Skin epidermis (tissue), 12 donors: ENCODE measurements around the gene HSP90AA1.
"Not testable (repeated sequence)": the region's sequence is repeated elsewhere in the genome, so short reads cannot be mapped to it uniquely, and the experiment has no call there.

ENCODE experiments used
- H3K27ac ChIP-seq, 21 experiments: fragments of 200-600 bp; sonication (generic) in 11 of 21; one replicate each; pipeline ENCODE4 v1.5.0; 2020; ENCODE audit warnings: mild to moderate bottlenecking in 3 of 21, inconsistent platforms in 2 of 21, moderate library complexity in 2 of 21
- H3K4me3 ChIP-seq, 7 experiments: fragments of 200-600 bp; sonication (generic) in 2 of 7; one replicate each; pipeline ENCODE4 v1.5.0; 2020; ENCODE audit warnings: inconsistent platforms in 2 of 7, mild to moderate bottlenecking in 2 of 7, moderate library complexity in 1 of 7

Gene HSP90AA1

GRCh38 chr14:102078361-102078791 lies 8.5 kb downstream of the HSP90AA1 start:
- not testable (repeated sequence) for H3K4me3 ChIP-seq, H3K27ac ChIP-seq

DNA sequence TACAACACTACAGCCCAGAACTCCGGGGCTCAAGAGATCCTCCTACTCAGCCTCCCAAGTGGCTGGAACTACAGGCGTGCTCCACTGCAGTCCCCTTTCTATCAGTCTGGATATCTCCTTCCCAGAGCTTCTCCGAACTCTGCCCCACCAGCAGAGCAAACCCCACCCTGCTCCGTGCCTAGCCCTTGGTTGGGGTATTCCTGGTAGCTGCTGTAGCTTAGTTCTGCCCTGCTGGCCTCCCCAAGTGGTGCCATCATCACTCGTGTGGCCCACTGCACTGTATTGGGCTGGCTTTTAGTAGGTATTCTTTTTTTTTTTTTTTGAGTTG lies 9.5 kb downstream of the HSP90AA1 start:
- no peak overlapping the region for H3K4me3 ChIP-seq
- H3K27ac ChIP-seq, result peak overlapping the region in 1 of 21 experiments; percentile 26

DNA sequence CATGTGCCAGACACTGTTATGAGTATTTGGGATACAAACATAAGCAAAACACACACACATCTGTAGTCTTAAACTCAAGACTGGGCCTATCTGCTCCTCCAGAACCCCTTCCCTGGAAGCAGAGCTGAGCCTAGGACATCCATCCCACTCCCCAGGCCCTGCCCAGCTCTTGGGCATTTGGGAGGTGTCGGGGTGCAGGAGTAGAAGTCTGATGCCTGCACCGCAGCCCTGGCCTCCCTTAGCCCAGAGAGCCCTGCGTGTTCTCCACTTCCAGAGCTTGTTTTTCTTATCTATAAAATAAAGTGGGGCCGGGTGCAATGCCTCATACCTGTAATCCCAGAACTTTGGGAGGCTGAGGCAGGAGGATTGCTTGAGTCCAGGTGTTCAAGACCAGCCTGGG lies 11.7 kb downstream of the HSP90AA1 start:
- H3K27ac ChIP-seq, result no peak overlapping the region
- H3K4me3 ChIP-seq, result no peak overlapping the region

GRCh38 chr14:102074415-102074964 lies 12.4 kb downstream of the HSP90AA1 start:
- no peak overlapping the region for H3K4me3 ChIP-seq
- H3K27ac ChIP-seq, result no peak overlapping the region

GRCh38 chr14:102071283-102071998 lies 15.4 kb downstream of the HSP90AA1 start:
- Histone ChIP-seq H3K27ac (peak overlapping the region in 7 of 21 experiments; percentile 27 to 66 (median 48)), H3K4me3 (no peak overlapping the region)

- Histone ChIP-seq H3K27ac (no peak overlapping the region), H3K4me3 (no peak overlapping the region)
These were observed 20.8 kb downstream of the HSP90AA1 start for GRCh38 chr14:102066041-102066451.

GRCh38 chr14:102064590-102064989 lies 22.3 kb downstream of the HSP90AA1 start:
- not testable (repeated sequence) for H3K4me3 ChIP-seq, H3K27ac ChIP-seq

GRCh38 chr14:102063808-102064429 lies 22.9 kb downstream of the HSP90AA1 start:
- Histone ChIP-seq H3K27ac (peak overlapping the region in 5 of 21 experiments; percentile 37 to 54 (median 50)), H3K4me3 (no peak overlapping the region)

DNA sequence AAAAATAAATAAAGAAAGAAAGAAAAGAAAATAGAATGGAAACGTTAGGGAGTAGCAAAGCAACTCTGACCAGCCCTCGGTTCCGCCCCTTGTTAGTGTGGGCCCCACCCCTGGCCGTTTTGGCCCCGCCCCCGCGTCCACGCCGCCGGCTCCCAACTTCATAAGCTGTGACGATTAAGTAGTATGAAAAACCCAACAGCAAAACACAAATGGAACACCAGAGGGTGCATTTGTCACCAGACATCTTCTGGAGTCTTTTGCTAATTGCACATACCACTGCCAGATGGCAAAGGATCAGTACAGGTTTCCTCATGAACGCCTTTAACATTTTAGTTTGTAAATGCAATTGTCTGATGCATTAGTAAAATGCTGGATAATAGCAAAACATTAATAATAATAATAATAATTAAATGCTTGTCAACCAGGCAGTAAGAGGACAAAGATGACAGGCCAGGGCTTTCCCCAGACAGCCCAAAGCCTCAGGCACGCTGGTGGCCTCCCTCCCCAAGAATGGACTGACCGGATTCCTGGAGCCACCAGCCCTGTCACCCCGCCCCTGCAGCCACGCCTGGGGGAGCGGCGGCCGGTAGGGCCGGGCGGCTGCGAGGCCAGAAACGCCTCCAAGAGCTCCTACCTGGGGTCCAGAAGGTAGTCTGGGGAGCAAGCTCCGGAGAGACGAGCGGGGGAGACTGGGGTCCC lies 23.6 kb downstream of the HSP90AA1 start:
- Histone ChIP-seq H3K4me3 (no peak overlapping the region), H3K27ac (peak overlapping the region in 5 of 21 experiments; percentile 37 to 54 (median 50))

- no peak overlapping the region for H3K27ac ChIP-seq
- H3K4me3 ChIP-seq, result no peak overlapping the region
These were observed 27.9 kb downstream of the HSP90AA1 start for GRCh38 chr14:102058961-102059360.

DNA sequence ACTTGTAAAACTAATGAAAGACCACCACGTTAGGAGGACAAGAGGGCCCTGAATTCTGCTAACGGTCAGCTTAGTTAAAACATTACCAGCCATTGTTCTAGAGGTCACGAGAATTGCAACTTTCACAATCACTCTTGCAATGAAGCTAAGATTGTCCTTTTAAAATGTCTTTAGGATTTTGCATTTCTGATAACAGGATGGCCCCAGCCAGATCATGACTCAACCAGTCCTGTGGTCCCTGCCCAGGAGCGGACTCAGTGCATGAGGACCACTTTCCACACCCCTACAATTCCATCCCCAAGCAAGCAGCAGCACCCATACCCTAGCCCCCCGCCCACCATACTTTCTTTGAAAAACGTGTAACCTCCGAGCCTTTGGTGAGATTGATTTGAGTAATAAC lies 28.7 kb downstream of the HSP90AA1 start:
- Histone ChIP-seq H3K27ac (no peak overlapping the region), H3K4me3 (no peak overlapping the region)

- H3K27ac ChIP-seq, result no peak overlapping the region
These were observed 29.2 kb downstream of the HSP90AA1 start for GRCh38 chr14:102057480-102058114.

GRCh38 chr14:102056694-102057442 lies 30.0 kb downstream of the HSP90AA1 start:
- H3K27ac ChIP-seq, result no peak overlapping the region

More at GRCh38 chr14:102057480-102058114, 29.2 kb downstream of the HSP90AA1 start:
- no peak overlapping the region for H3K4me3 ChIP-seq

DNA sequence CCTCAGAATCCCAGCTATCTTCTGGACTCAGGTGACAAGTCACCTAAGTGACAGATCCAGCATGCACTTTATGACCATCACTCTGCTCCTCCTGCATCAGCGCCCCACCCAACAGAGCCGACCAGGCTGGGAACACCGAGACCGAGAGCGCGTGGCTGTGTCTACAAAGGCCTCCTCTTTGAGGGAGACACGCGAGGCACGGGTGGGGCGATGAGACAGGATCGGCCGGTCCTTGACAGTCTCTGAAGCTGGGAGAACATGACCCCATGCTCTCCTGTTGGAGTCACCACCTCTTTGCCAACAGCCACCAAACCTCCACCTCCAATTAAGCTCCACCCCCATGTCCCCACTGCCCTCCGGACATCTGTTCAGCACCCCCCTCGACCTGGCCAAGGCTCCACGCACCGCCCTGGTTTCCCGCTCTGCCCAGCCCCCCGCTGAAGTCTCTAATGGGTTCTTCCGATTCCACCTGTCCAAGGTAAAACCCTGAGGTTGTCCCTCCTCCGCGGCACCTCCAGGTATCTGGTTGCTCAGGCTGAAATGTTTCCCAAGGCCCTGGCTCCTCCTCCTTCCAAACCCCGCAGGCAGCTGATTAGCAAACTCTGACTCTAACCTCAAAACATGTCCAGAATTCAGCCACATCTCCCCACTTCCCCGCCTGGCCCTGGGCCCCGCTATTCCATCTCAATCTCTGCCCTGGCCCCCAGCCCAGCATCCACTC lies 31.5 kb downstream of the HSP90AA1 start:
- Histone ChIP-seq H3K4me3 (no peak overlapping the region), H3K27ac (peak overlapping the region in 2 of 21 experiments; percentile 13 to 17)

More at GRCh38 chr14:102056694-102057442, 30.0 kb downstream of the HSP90AA1 start:
- no peak overlapping the region for H3K4me3 ChIP-seq

DNA sequence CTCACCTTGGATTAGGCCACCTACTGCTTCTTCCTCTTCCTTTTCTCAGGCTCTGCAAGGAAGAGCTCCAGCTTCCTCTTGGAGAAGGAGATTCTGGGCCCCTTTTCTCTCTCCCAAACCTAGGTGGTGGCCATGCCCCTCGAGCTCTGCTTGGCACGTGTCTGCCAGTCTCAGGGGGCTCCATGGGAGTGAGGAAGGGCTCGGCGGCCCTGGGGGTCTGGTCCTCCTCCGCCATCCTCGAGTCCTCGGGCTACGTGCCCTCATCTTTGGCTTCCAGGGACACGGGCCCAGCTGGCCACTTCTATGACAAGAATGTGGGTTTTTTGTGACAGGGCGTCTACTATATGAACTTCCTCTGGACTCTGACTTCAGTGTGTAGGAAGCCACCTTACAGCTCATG lies 34.3 kb downstream of the HSP90AA1 start:
- H3K4me3 ChIP-seq, result no peak overlapping the region
- H3K27ac ChIP-seq, result no peak overlapping the region

DNA sequence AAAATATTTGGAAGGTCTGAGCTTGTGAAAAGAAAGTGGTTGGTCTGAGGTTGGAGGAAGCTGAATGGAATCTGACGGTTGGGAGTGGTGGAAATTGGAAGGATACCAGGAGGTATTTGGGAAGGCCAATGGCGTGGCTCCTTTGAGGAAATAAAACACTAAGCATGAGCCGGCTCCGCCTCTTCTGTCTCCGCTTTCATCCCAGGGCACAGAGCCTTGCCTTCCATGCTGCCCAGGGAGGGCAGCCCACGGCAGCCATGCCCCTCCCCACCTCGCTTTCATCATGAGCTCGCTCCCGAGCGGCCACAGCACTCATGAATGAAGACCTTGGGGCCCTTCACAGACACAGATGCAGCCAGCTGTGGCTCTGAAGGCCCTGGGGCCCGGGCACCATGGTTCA lies 36.2 kb downstream of the HSP90AA1 start:
- Histone ChIP-seq H3K4me3 (no peak overlapping the region), H3K27ac (no peak overlapping the region)

DNA sequence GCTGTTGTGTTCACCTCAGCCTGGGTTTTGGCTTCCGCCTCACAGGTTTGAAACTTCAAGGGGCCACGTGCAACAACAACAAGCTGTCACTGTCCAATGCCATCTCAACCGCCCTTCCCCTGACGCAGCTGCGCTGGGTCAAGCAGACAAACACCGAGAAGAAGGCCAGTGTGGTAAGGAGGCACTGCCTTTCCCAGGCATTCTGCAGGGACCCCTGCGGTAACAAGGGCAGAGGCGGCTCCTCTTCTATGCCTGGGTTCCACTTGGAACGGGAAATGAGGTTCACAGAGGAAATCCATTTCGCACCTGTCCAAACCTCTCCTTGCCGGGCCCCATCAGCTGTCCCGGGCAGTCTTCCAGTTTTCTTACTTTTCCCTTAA lies 36.8 kb downstream of the HSP90AA1 start:
- H3K27ac ChIP-seq, result no peak overlapping the region
- no peak overlapping the region for H3K4me3 ChIP-seq

GRCh38 chr14:102049258-102050025 lies 37.4 kb downstream of the HSP90AA1 start:
- Histone ChIP-seq H3K4me3 (no peak overlapping the region), H3K27ac (no peak overlapping the region)
